CD4-positive, alpha-beta T cell (primary cell): Measurements from ENCODE around the gene NET1. TPM values are rescaled to one million over a fixed set of nuclear protein-coding genes. Genes with fewer than 3 reads are reported as not detected.

Experiments used
- ATAC-seq: fragments of 200-7000 bp; cut with Tn5 transposase; one replicate; pipeline ENCODE4 v1.10.0; 2022; ENCODE audit warnings: mild to moderate bottlenecking; ENCODE audit not compliant: poor library complexity
- CTCF ChIA-PET: fragments of 350-600 bp; sonication (Branson Sonifier 250); formaldehyde crosslinking; loops from one replicate; lab custom pipeline; 2021; ENCODE audit warnings: antibody characterized with exemption, inconsistent platforms; lab: Charles Lee
- POLR2A ChIA-PET: fragments of 350-600 bp; sonication (Branson Sonifier 250); formaldehyde crosslinking; loops from one replicate; lab custom pipeline; 2021; ENCODE audit warnings: antibody characterized with exemption, inconsistent platforms; lab: Charles Lee
- DNase-seq, 14 experiments: peaks; one replicate each; pipeline ENCODE4 v3.0.0-alpha.2; 2013 to 2020; ENCODE audit warnings: mixed read lengths in 2 of 14
- H3K27ac ChIP-seq, 2 donors: one replicate each; pipeline versions ENCODE4 v1.5.1 to v1.7.0; 2013; ENCODE audit warnings: low read length in 2 of 2, low read depth in 1 of 2, mild to moderate bottlenecking in 1 of 2
- H3K27me3 ChIP-seq, 2 experiments: 1 replicate in 1 of 2; 2 replicates in 1 of 2; pipeline versions ENCODE4 v1.6.1 to v1.7.0; 2013; ENCODE audit warnings: low read length in 2 of 2, control low read depth in 1 of 2, mild to moderate bottlenecking in 1 of 2, moderate library complexity in 1 of 2; ENCODE audit not compliant: insufficient read depth in 2 of 2, control insufficient read depth in 1 of 2
- H3K36me3 ChIP-seq: one replicate; pipeline ENCODE4 v1.6.1; 2013; ENCODE audit warnings: low read length, control low read depth; ENCODE audit not compliant: insufficient read depth
- H3K4me1 ChIP-seq: one replicate; pipeline ENCODE4 v1.6.1; 2013; ENCODE audit warnings: low read length, control low read depth; ENCODE audit not compliant: insufficient read depth
- H3K4me3 ChIP-seq: one replicate; pipeline ENCODE4 v1.5.1; 2013; ENCODE audit warnings: mild to moderate bottlenecking, low read length, moderate library complexity
- H3K9me3 ChIP-seq, 2 experiments: 1 replicate in 1 of 2; 2 replicates in 1 of 2; pipeline versions ENCODE4 v1.6.1 to v1.7.0; 2013; ENCODE audit warnings: low read length in 2 of 2, mild to moderate bottlenecking in 2 of 2, control low read depth in 1 of 2, moderate library complexity in 1 of 2; ENCODE audit not compliant: control insufficient read depth in 1 of 2, insufficient read depth in 1 of 2
- H3K27ac Mint-ChIP-seq: one replicate; pipeline ENCODE4 v1.8.0; 2020; ENCODE audit warnings: mixed read lengths
- H3K27me3 Mint-ChIP-seq: one replicate; pipeline ENCODE4 v1.8.0; 2021; ENCODE audit warnings: mixed read lengths
- H3K36me3 Mint-ChIP-seq: one replicate; pipeline ENCODE4 v1.8.0; 2021; ENCODE audit warnings: low read depth, mixed read lengths
- H3K4me1 Mint-ChIP-seq: one replicate; pipeline ENCODE4 v1.8.0; 2021; ENCODE audit warnings: low read depth, mixed read lengths
- H3K4me3 Mint-ChIP-seq: one replicate; pipeline ENCODE4 v1.8.0; 2020; ENCODE audit warnings: mild to moderate bottlenecking, mixed read lengths
- H3K9me3 Mint-ChIP-seq: one replicate; pipeline ENCODE4 v1.8.0; 2020; ENCODE audit warnings: mixed read lengths
- CTCF ChIP-seq: fragments of 200-600 bp; IDR thresholded peaks from one replicate; pipeline ENCODE4 v1.8.0; 2022; ENCODE audit warnings: antibody characterized with exemption, mild to moderate bottlenecking
- intact Hi-C, 2 experiments: fragments of 100-400 bp; cut with DNase I in 1 of 2; cut with micrococcal nuclease in 1 of 2; formaldehyde crosslinking; loops; one replicate each; pipeline versions ENCODE4 v1.15.1 to v1.9.0; 2023 to 2025; cut with DNase I, micrococcal nuclease
- total RNA-seq, 174 experiments: library from RNA in 2 of 174; stranded (reverse) in 2 of 174; gene quantifications; one replicate each; pipeline ENCODE4 v1.2.3 and lab custom pipeline; 2021 to 2026

The NET1 gene
- total RNA-seq, 2 experiments from 2014 or later, result 29.0 to 30.5 TPM

DNA sequence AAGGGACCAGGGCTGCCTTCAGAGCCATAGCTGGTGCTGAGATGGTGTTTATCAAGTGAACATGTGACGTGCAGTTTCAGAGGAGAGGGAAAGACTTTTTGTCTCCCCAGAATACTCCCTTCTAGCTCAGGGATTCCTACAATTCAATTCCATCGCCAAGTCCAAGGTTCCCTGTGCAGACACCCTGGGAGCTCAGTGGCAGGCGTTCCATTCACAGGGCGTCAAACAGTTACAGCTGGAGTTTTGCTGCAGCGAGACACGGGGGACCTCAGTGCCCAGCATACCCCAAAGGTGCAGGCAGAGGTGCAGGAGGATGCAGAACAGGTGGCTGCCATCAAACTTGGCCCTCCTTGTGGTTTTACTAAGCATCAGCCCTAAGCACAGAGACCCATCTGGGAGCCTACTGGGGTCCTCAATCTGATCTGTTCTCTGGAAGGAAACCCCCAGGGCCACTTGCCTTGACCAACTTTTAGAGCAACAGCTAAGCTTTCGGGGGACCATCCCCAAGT, 87.9 kb downstream of the NET1 start:
- no peaks in the 10 kb centered on the region for H3K9me3 ChIP-seq
- Mint-ChIP-seq H3K36me3 (no peaks in the 10 kb centered on the region), H3K4me1 (no peaks in the 10 kb centered on the region), H3K4me3 (no peak overlapping the region), H3K27ac (no peak overlapping the region), H3K27me3 (no peaks in the 10 kb centered on the region), H3K9me3 (no peaks in the 10 kb centered on the region)
- ChIA-PET CTCF (no interaction called here), POLR2A (no interaction called here)
- DNase-seq (peak in 1 of 14 experiments; percentile 2), ATAC-seq (no peak)
- H3K27me3 ChIP-seq, result peaks cover 0 to 2% of the 10 kb centered on the region in 2 experiments
- H3K4me1 ChIP-seq, result no peaks in the 10 kb centered on the region
- H3K27ac ChIP-seq, result no peak overlapping the region
- intact Hi-C loops, result no loop called here
- no peak overlapping the region for H3K4me3 ChIP-seq
- no peak for TF ChIP-seq CTCF
- no peaks in the 10 kb centered on the region for H3K36me3 ChIP-seq

- H3K27ac ChIP-seq, result no peak overlapping the region
- CTCF ChIA-PET, result no interaction called here
- intact Hi-C loops, result no loop called here
- DNase-seq, result peak in 2 of 14 experiments; percentile 1 to 11
- no peaks in the 10 kb centered on the region for H3K4me1 ChIP-seq
- POLR2A ChIA-PET, result interaction anchor here (0.9 kb wide), 1 partner anchor 48 kb away, joined by 3 read pairs; no protein-coding TSS in a partner anchor
- H3K27me3 ChIP-seq, result peaks cover 0 to 2% of the 10 kb centered on the region in 2 experiments
- no peaks in the 10 kb centered on the region for H3K36me3 ChIP-seq
- H3K27me3 Mint-ChIP-seq, result no peaks in the 10 kb centered on the region
- H3K4me1 Mint-ChIP-seq, result no peaks in the 10 kb centered on the region
- H3K4me3 Mint-ChIP-seq, result no peak overlapping the region
- no peak overlapping the region for H3K4me3 ChIP-seq
- no peaks in the 10 kb centered on the region for H3K9me3 ChIP-seq
- no peak overlapping the region for H3K27ac Mint-ChIP-seq
- no peaks in the 10 kb centered on the region for H3K9me3 Mint-ChIP-seq
- no peaks in the 10 kb centered on the region for H3K36me3 Mint-ChIP-seq
- no peak for ATAC-seq
- TF ChIP-seq CTCF, result no peak
Measured at GRCh38 chr10:5500910-5501309, 88.6 kb downstream of the NET1 start.

DNA sequence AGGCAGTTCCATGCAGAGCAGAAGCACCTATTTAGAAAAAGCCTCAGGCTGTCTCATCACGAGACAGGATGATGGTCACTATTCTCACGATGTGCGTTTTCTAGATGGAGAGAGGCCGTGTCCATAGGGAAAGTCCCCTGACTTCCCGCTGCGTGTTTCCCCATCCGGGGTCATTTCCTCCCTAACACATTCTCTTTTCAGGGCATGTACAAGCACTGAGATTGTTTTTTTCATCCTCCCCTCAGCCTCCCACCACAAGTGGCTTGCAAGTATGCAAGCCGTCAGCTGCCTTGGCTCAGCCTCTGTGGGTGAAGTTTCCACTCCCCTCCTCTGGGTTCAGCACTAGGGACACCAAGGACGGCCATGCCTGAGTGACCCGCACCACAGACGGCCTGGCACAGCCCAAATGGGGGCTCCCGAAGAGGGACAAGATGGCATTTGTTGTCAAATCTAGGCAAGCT, 89.7 kb downstream of the NET1 start:
- Mint-ChIP-seq H3K9me3 (no peaks in the 10 kb centered on the region), H3K4me3 (no peak overlapping the region), H3K27me3 (no peaks in the 10 kb centered on the region), H3K4me1 (no peaks in the 10 kb centered on the region), H3K36me3 (no peaks in the 10 kb centered on the region), H3K27ac (no peak overlapping the region)
- H3K9me3 ChIP-seq, result no peaks in the 10 kb centered on the region
- DNase-seq (peak in 1 of 14 experiments; percentile 21), ATAC-seq (no peak)
- ChIA-PET CTCF (no interaction called here), POLR2A (interaction anchor here (0.9 kb wide), 1 partner anchor 47 kb away, joined by 3 read pairs; no protein-coding TSS in a partner anchor)
- no peak for TF ChIP-seq CTCF
- intact Hi-C loops, result no loop called here
- H3K4me1 ChIP-seq, result no peaks in the 10 kb centered on the region
- H3K36me3 ChIP-seq, result no peaks in the 10 kb centered on the region
- H3K27me3 ChIP-seq, result peaks cover 0 to 2% of the 10 kb centered on the region in 2 experiments
- no peak overlapping the region for H3K4me3 ChIP-seq
- no peak overlapping the region for H3K27ac ChIP-seq
